B cell (primary cell): ENCODE measurements around the gene DOCK3. TPM values are rescaled to one million over a fixed set of nuclear protein-coding genes. Genes with fewer than 3 reads are reported as not detected.

ENCODE experiments used
- ATAC-seq: fragments of 200-7000 bp; cut with Tn5 transposase; one replicate; pipeline ENCODE4 v1.10.0; 2021; ENCODE audit warnings: low read depth, mild to moderate bottlenecking, moderate number of reproducible peaks, moderate library complexity
- CTCF ChIA-PET: fragments of 350-600 bp; sonication (Branson Sonifier 250); formaldehyde crosslinking; loops from one replicate; lab custom pipeline; 2021; ENCODE audit warnings: antibody characterized with exemption, inconsistent platforms; lab: Charles Lee
- POLR2A ChIA-PET: fragments of 350-600 bp; sonication (Branson Sonifier 250); formaldehyde crosslinking; loops from one replicate; lab custom pipeline; 2021; ENCODE audit warnings: antibody characterized with exemption; lab: Charles Lee
- DNase-seq: peaks from one replicate; pipeline ENCODE4 v3.0.0; 2013
- H2AFZ ChIP-seq: 2 replicates; pipeline ENCODE4 v1.6.1; 2012; ENCODE audit warnings: mild to moderate bottlenecking, low read depth, low read length; ENCODE audit not compliant: insufficient read depth, poor library complexity, severe bottlenecking
- H3K27ac ChIP-seq, 2 donors: 1 replicate in 1 of 2; 2 replicates in 1 of 2; pipeline ENCODE4 v1.5.1; 2012 to 2013; ENCODE audit warnings: low read length in 2 of 2, mild to moderate bottlenecking in 2 of 2, moderate library complexity in 1 of 2
- H3K27me3 ChIP-seq, 4 experiments: fragments of 200-600 bp in 1 of 4; sonication (generic) in 1 of 4; replicated peaks in 1 of 4; 1 replicate in 2 of 4; 2 replicates in 2 of 4; pipeline versions ENCODE4 v1.6.1 to v1.7.0; 2013 to 2016; ENCODE audit warnings: low read length in 3 of 4, mild to moderate bottlenecking in 2 of 4, mixed read lengths in 1 of 4, moderate library complexity in 1 of 4; ENCODE audit not compliant: insufficient read depth in 4 of 4, control insufficient read depth in 3 of 4; ENCODE audit errors: control extremely low read depth in 1 of 4
- H3K36me3 ChIP-seq, 2 experiments: replicated peaks in 1 of 2; 1 replicate in 1 of 2; 2 replicates in 1 of 2; pipeline versions ENCODE4 v1.6.1 to v1.7.1; 2013; ENCODE audit warnings: low read length in 1 of 2; ENCODE audit not compliant: insufficient read depth in 2 of 2, control insufficient read depth in 1 of 2; ENCODE audit errors: control extremely low read depth in 1 of 2, extremely low read depth in 1 of 2
- H3K4me1 ChIP-seq, 2 donors: fragments of 200-600 bp in 1 of 2; sonication (generic) in 1 of 2; 1 replicate in 1 of 2; 2 replicates in 1 of 2; pipeline versions ENCODE4 v1.5.1 to v1.6.1; 2013 to 2017; ENCODE audit warnings: low read length in 2 of 2; ENCODE audit not compliant: control insufficient read depth in 2 of 2, insufficient read depth in 2 of 2
- H3K4me2 ChIP-seq: replicated peaks from 2 replicates; pipeline ENCODE3; 2012; ENCODE audit warnings: mild to moderate bottlenecking, low read depth, low read length; ENCODE audit not compliant: poor library complexity, severe bottlenecking
- H3K4me3 ChIP-seq, 5 experiments: fragments of 200-600 bp in 1 of 5; sonication (generic) in 1 of 5; 1 replicate in 3 of 5; 2 replicates in 2 of 5; pipeline versions ENCODE4 v1.5.1 to v1.7.0; 2011 to 2016; ENCODE audit warnings: low read length in 4 of 5, mild to moderate bottlenecking in 4 of 5, low read depth in 2 of 5, control low read depth in 1 of 5, moderate library complexity in 1 of 5; ENCODE audit not compliant: insufficient read depth in 1 of 5; ENCODE audit errors: control extremely low read depth in 1 of 5, extremely low read depth in 1 of 5
- H3K79me2 ChIP-seq: fragments of 200-600 bp; sonication (generic); one replicate; pipeline ENCODE4 v1.6.0; 2016; ENCODE audit warnings: low read length; ENCODE audit not compliant: control insufficient read depth, insufficient read depth
- H3K9ac ChIP-seq: fragments of 200-600 bp; sonication (generic); 2 replicates; pipeline ENCODE4 v1.6.1; 2017; ENCODE audit warnings: mild to moderate bottlenecking, low read length, moderate library complexity
- H3K9me3 ChIP-seq, 3 donors: one replicate each; pipeline versions ENCODE4 v1.6.1 to v1.7.1; 2013; ENCODE audit warnings: low read length in 2 of 3; ENCODE audit not compliant: control insufficient read depth in 2 of 3, insufficient read depth in 1 of 3; ENCODE audit errors: control extremely low read depth in 1 of 3
- H4K20me1 ChIP-seq: 2 replicates; pipeline ENCODE4 v1.6.0; 2012; ENCODE audit warnings: mild to moderate bottlenecking, low read length; ENCODE audit not compliant: insufficient read depth, control insufficient read depth, poor library complexity, severe bottlenecking
- H3K27ac Mint-ChIP-seq: one replicate; pipeline ENCODE4 v1.8.0; 2021; ENCODE audit warnings: mixed read lengths
- H3K27me3 Mint-ChIP-seq: one replicate; pipeline ENCODE4 v1.8.0; 2021; ENCODE audit warnings: mixed read lengths
- H3K4me1 Mint-ChIP-seq: one replicate; pipeline ENCODE4 v1.8.0; 2021; ENCODE audit warnings: mixed read lengths
- H3K4me3 Mint-ChIP-seq: one replicate; pipeline ENCODE4 v1.8.0; 2021; ENCODE audit warnings: mixed read lengths
- H3K9me3 Mint-ChIP-seq: one replicate; pipeline ENCODE4 v1.8.0; 2022; ENCODE audit warnings: mixed read lengths; ENCODE audit not compliant: insufficient read depth
- EZH2 ChIP-seq: IDR thresholded peaks from 2 replicates; pipeline ENCODE4 v1.6.1; 2012; ENCODE audit warnings: borderline replicate concordance, low read depth, mild to moderate bottlenecking, moderate library complexity, low read length; ENCODE audit not compliant: insufficient read depth, poor library complexity, severe bottlenecking
- WGBS: methylation state at CpG from one replicate; pipeline ENCODE4 v1.1.5; 2013; ENCODE audit warnings: missing lambda C conversion rate; ENCODE audit not compliant: insufficient coverage; 5-methylcytosine and 5-hydroxymethylcytosine counted together
- intact Hi-C: fragments of 100-400 bp; cut with micrococcal nuclease; formaldehyde crosslinking; loops from one replicate; pipeline ENCODE4 v1.10.0; 2022
- polyA plus RNA-seq: library from polyadenylated mRNA; depleted of rRNA; stranded (reverse); fragments of >200 nt; gene quantifications from 2 replicates; pipeline ENCODE4 v1.2.3, GENCODE V29; 2012
- total RNA-seq, 2 donors: library from RNA; stranded (reverse); fragments of 120-200 nt in 1 of 2; gene quantifications; 1 replicate in 1 of 2; 2 replicates in 1 of 2; pipeline versions ENCODE4 v1.2.3 to v1.2.4, GENCODE V29; 2013 to 2022
- TF ChIP-seq, protein P1 (sequence below): fragments of 200-600 bp; IDR thresholded peaks from one replicate; pipeline ENCODE4 v1.8.0; 2022; ENCODE audit warnings: antibody characterized with exemption, mild to moderate bottlenecking

The DOCK3 gene
- total and polyA plus RNA-seq, 2 donors (not counting 1 experiment from before 2014, with no cell fraction given) = 0.06 to 0.30 TPM

DNA sequence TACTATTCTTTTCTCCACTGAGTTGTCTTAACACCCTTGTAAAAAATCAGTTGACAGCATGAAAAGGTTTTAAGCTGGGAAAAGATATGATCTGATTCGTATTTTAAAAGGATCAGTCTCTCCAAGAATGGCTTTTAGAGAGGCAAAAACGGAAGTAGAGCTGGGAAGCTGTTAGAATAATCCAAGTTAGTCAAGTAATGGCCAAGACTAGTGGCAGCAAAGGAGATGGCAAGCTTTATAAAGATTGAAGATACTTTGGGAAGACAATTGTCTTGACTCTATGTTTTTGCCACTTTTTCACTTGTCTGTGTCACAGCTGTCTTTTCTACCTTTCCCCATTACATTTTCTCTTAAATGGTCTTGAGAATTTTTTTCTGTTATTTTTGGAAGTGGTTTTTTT, 466.8 kb downstream of the DOCK3 start:
- Histone ChIP-seq H3K27ac (no peak overlapping the region), H3K4me1 (no peaks in the 10 kb centered on the region), H3K36me3 (no peaks in the 10 kb centered on the region), H3K9ac (no peak overlapping the region), H3K79me2 (no peaks in the 10 kb centered on the region), H4K20me1 (no peaks in the 10 kb centered on the region), H3K4me3 (no peak overlapping the region), H3K4me2 (no peak overlapping the region), H2AFZ (no peak overlapping the region), H3K9me3 (no peaks in the 10 kb centered on the region), H3K27me3 (no peaks in the 10 kb centered on the region)
- 74% methylated on average over 2 of the region's 2 CpGs for WGBS
- ChIA-PET CTCF (no interaction called here), POLR2A (no interaction called here)
- H3K27ac Mint-ChIP-seq = no peak overlapping the region
- no peak for TF ChIP-seq EZH2
- TF ChIP-seq, protein P1, sequence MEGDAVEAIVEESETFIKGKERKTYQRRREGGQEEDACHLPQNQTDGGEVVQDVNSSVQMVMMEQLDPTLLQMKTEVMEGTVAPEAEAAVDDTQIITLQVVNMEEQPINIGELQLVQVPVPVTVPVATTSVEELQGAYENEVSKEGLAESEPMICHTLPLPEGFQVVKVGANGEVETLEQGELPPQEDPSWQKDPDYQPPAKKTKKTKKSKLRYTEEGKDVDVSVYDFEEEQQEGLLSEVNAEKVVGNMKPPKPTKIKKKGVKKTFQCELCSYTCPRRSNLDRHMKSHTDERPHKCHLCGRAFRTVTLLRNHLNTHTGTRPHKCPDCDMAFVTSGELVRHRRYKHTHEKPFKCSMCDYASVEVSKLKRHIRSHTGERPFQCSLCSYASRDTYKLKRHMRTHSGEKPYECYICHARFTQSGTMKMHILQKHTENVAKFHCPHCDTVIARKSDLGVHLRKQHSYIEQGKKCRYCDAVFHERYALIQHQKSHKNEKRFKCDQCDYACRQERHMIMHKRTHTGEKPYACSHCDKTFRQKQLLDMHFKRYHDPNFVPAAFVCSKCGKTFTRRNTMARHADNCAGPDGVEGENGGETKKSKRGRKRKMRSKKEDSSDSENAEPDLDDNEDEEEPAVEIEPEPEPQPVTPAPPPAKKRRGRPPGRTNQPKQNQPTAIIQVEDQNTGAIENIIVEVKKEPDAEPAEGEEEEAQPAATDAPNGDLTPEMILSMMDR = no peak
- ATAC-seq (no peak), DNase-seq (no peak)
- no peaks in the 10 kb centered on the region for H3K9me3 Mint-ChIP-seq
- no peaks in the 10 kb centered on the region for H3K4me1 Mint-ChIP-seq
- no peak overlapping the region for H3K4me3 Mint-ChIP-seq
- H3K27me3 Mint-ChIP-seq = peaks cover 10% of the 10 kb centered on the region
- intact Hi-C loops = no loop called here

DNA sequence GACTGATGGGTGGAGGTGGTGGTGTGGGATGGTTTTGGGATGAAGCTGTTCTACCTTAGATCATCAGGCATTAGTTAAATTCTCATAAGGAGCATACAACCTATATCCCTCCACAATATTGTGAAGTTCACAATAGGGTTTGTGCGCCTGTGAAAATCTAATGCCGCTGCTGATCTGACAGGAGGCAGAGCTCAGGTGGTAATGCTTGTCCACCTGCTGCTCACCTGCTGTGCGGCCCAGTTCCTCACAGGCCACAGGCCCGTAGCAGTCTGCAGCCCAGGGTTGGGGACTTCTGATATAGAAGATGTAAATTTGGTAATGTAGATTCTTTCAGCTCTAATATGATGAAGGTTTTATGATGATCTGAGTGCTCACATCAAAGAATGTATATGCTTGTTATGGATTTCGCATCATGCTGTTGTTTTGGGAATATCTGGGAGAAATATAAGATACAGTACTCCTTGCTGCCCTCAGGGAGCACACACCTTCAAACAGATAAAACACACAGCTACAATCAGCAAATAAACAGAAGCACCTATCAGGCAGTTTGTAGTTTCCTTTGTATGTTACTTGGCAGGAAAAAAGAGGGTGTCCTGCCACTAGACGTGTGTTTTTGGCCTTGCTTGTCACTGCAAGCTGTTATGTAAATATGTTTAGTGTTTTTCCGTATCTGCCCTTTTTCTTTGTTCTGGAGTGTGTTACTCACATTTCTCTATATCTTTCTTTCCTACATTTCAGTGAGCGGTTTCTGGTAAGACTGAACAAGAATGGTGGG, 471.3 kb downstream of the DOCK3 start:
- Mint-ChIP-seq H3K27me3 (peaks cover 10% of the 10 kb centered on the region), H3K9me3 (no peaks in the 10 kb centered on the region), H3K27ac (no peak overlapping the region), H3K4me3 (no peak overlapping the region), H3K4me1 (no peaks in the 10 kb centered on the region)
- CTCF ChIA-PET = no interaction called here
- Histone ChIP-seq H3K36me3 (no peaks in the 10 kb centered on the region), H2AFZ (no peak overlapping the region), H4K20me1 (no peaks in the 10 kb centered on the region), H3K9ac (no peak overlapping the region), H3K4me1 (no peaks in the 10 kb centered on the region), H3K79me2 (no peaks in the 10 kb centered on the region), H3K27me3 (no peaks in the 10 kb centered on the region), H3K27ac (no peak overlapping the region), H3K9me3 (no peaks in the 10 kb centered on the region), H3K4me2 (no peak overlapping the region), H3K4me3 (no peak overlapping the region)
- TF ChIP-seq, protein P1 = no peak
- TF ChIP-seq EZH2 = no peak
- ATAC-seq (no peak), DNase-seq (no peak)
- WGBS = 100% methylated on average over 4 of the region's 8 CpGs
- intact Hi-C loops = no loop called here
- POLR2A ChIA-PET = no interaction called here
